DND-41 (cell line): ENCODE data around the gene TENT4B.

Source experiments
- ATAC-seq: fragments of 200-7000 bp; cut with Tn5 transposase; 3 replicates; pipeline ENCODE4 v1.9.1; 2021; ENCODE audit warnings: low read depth; ENCODE audit not compliant: insufficient read depth
- DNase-seq: peaks from one replicate; pipeline ENCODE4 v3.0.0-alpha.2; 2020
- H2AFZ ChIP-seq: 2 replicates; pipeline ENCODE4 v1.6.0; 2012; ENCODE audit warnings: low read depth, low read length
- H3K27ac ChIP-seq: 2 replicates; pipeline ENCODE4 v1.5.1; 2012; ENCODE audit warnings: low read length, inconsistent platforms
- H3K27me3 ChIP-seq: fragments of 200-600 bp; sonication (generic); 2 replicates; pipeline ENCODE4 v1.6.0; 2012; ENCODE audit warnings: low read length, mild to moderate bottlenecking, inconsistent platforms; ENCODE audit not compliant: insufficient read depth, poor library complexity
- H3K36me3 ChIP-seq: 2 replicates; pipeline ENCODE4 v1.5.1; 2012; ENCODE audit warnings: low read length, inconsistent platforms; ENCODE audit not compliant: insufficient read depth
- H3K4me1 ChIP-seq: 2 replicates; pipeline ENCODE4 v1.5.1; 2012; ENCODE audit warnings: mild to moderate bottlenecking, low read length; ENCODE audit not compliant: insufficient read depth
- H3K4me2 ChIP-seq: 2 replicates; pipeline ENCODE4 v1.6.0; 2012; ENCODE audit warnings: mild to moderate bottlenecking, moderate library complexity, low read length, inconsistent platforms; ENCODE audit not compliant: insufficient read depth
- H3K4me3 ChIP-seq, 2 experiments: fragments of 200-600 bp in 1 of 2; shearing (Covaris generic) in 1 of 2; 2 replicates each; pipeline ENCODE4 v1.5.1; 2012 to 2016; ENCODE audit warnings: inconsistent platforms in 2 of 2, low read length in 2 of 2, mild to moderate bottlenecking in 2 of 2, low read depth in 1 of 2, moderate library complexity in 1 of 2
- H3K79me2 ChIP-seq: 2 replicates; pipeline ENCODE4 v1.6.0; 2012; ENCODE audit warnings: low read length, inconsistent platforms; ENCODE audit not compliant: insufficient read depth
- H3K9ac ChIP-seq: 2 replicates; pipeline ENCODE4 v1.6.0; 2012; ENCODE audit warnings: low read depth, mild to moderate bottlenecking, inconsistent platforms, low read length, moderate library complexity
- H3K9me3 ChIP-seq: 2 replicates; pipeline ENCODE4 v1.5.1; 2012; ENCODE audit warnings: low read length, moderate library complexity, mild to moderate bottlenecking, inconsistent platforms; ENCODE audit not compliant: insufficient read depth, severe bottlenecking
- H4K20me1 ChIP-seq: 2 replicates; pipeline ENCODE4 v1.6.0; 2012; ENCODE audit warnings: low read length; ENCODE audit not compliant: insufficient read depth
- CTCF ChIP-seq: IDR thresholded peaks from 2 replicates; pipeline ENCODE4 v1.5.1; 2012; ENCODE audit warnings: borderline replicate concordance, low read length, moderate library complexity, mild to moderate bottlenecking; ENCODE audit not compliant: poor library complexity, severe bottlenecking; ENCODE audit errors: extremely low read depth
- EZH2 ChIP-seq: IDR thresholded peaks from 3 replicates; pipeline ENCODE4 v1.6.1; 2012; ENCODE audit warnings: borderline replicate concordance, low read depth, mild to moderate bottlenecking, moderate library complexity, low read length, inconsistent platforms; ENCODE audit not compliant: severe bottlenecking

The TENT4B gene

GRCh38 chr16:50152807-50153595 lies at the start of gene TENT4B:
Gene TENT4B (plus strand): TSS chr16:50153306. CDS start chr16:50153622, 316 bp downstream.
- H3K4me1 ChIP-seq = peaks cover 38% of the 10 kb centered on the region
- no peaks in the 10 kb centered on the region for H3K27me3 ChIP-seq
- peaks cover 36% of the 10 kb centered on the region for H4K20me1 ChIP-seq
- H3K79me2 ChIP-seq = peaks cover 42% of the 10 kb centered on the region
- H3K9me3 ChIP-seq = no peaks in the 10 kb centered on the region
- H3K4me2 ChIP-seq = peak within 1 kb of the TSS; percentile 90
- H3K36me3 ChIP-seq = no peaks in the 10 kb centered on the region; the same call in none of the 2 replicates
- peak; percentile 88 for DNase-seq
- TF ChIP-seq EZH2 (no peak), CTCF (no peak)
- peak within 1 kb of the TSS; percentile 82 to 86; a peak in 3 of 4 replicates for H3K4me3 ChIP-seq
- peak within 1 kb of the TSS; percentile 89 for H3K9ac ChIP-seq
- peak within 1 kb of the TSS; percentile 85 for H2AFZ ChIP-seq
- ATAC-seq = peak; percentile 74
- H3K27ac ChIP-seq = peak within 1 kb of the TSS; percentile 99

- Histone ChIP-seq H3K4me3 (no peak overlapping the region), H3K4me1 (no peaks in the 10 kb centered on the region), H2AFZ (no peak overlapping the region), H3K4me2 (no peak overlapping the region), H3K9ac (no peak overlapping the region), H4K20me1 (no peaks in the 10 kb centered on the region), H3K27me3 (no peaks in the 10 kb centered on the region), H3K79me2 (no peaks in the 10 kb centered on the region), H3K9me3 (no peaks in the 10 kb centered on the region), H3K27ac (no peak overlapping the region), H3K36me3 (peaks cover 69% of the 10 kb centered on the region)
- no peak for DNase-seq
- TF ChIP-seq EZH2 = no peak
- no peak for TF ChIP-seq CTCF
- ATAC-seq = no peak
Observed at GRCh38 chr16:50103764-50104163, 49.3 kb upstream of the TENT4B start.

GRCh38 chr16:50114357-50115129 lies 38.6 kb upstream of the TENT4B start:
- no peak for DNase-seq

More at GRCh38 chr16:50114357-50115129, 38.6 kb upstream of the TENT4B start:
- no peak for ATAC-seq
- Histone ChIP-seq H4K20me1 (no peaks in the 10 kb centered on the region), H3K9me3 (no peaks in the 10 kb centered on the region), H3K4me2 (no peak overlapping the region), H3K9ac (no peak overlapping the region), H3K4me3 (no peak overlapping the region), H3K4me1 (no peaks in the 10 kb centered on the region), H3K79me2 (no peaks in the 10 kb centered on the region), H3K27ac (no peak overlapping the region), H3K27me3 (no peaks in the 10 kb centered on the region), H3K36me3 (no peaks in the 10 kb centered on the region), H2AFZ (no peak overlapping the region)
- no peak for TF ChIP-seq EZH2
- no peak for TF ChIP-seq CTCF
